GM06990 (cell line): Measurements from ENCODE around the gene LIN52.

Source experiments
- DNase-seq: peaks from one replicate; pipeline ENCODE4 v3.0.0-alpha.2; 2011; ENCODE audit not compliant: insufficient read length; ENCODE audit errors: extremely low read depth
- H3K27me3 ChIP-seq: replicated peaks from 2 replicates; pipeline ENCODE4 v1.6.0; 2011; ENCODE audit warnings: low read length; ENCODE audit not compliant: control insufficient read depth, insufficient read depth
- H3K36me3 ChIP-seq: 2 replicates; pipeline ENCODE4 v1.5.1; 2011; ENCODE audit warnings: low read length; ENCODE audit not compliant: control insufficient read depth, insufficient read depth
- H3K4me3 ChIP-seq: replicated peaks from 2 replicates; pipeline ENCODE4 v1.5.1; 2011; ENCODE audit warnings: low read depth, mild to moderate bottlenecking, control low read depth, low read length
- CTCF ChIP-seq: IDR thresholded peaks from 2 replicates; pipeline ENCODE4 v1.5.1; 2011; ENCODE audit warnings: low read length, control low read depth, mild to moderate bottlenecking, inconsistent platforms; ENCODE audit not compliant: insufficient read depth, poor library complexity, severe bottlenecking

Gene LIN52

GRCh38 chr14:74048281-74048680 lies 36.5 kb upstream of the LIN52 start:
- DNase-seq, result no peak
- no peaks in the 10 kb centered on the region for H3K27me3 ChIP-seq
- no peak overlapping the region for H3K4me3 ChIP-seq
- no peaks in the 10 kb centered on the region for H3K36me3 ChIP-seq
- no peak for TF ChIP-seq CTCF

DNA sequence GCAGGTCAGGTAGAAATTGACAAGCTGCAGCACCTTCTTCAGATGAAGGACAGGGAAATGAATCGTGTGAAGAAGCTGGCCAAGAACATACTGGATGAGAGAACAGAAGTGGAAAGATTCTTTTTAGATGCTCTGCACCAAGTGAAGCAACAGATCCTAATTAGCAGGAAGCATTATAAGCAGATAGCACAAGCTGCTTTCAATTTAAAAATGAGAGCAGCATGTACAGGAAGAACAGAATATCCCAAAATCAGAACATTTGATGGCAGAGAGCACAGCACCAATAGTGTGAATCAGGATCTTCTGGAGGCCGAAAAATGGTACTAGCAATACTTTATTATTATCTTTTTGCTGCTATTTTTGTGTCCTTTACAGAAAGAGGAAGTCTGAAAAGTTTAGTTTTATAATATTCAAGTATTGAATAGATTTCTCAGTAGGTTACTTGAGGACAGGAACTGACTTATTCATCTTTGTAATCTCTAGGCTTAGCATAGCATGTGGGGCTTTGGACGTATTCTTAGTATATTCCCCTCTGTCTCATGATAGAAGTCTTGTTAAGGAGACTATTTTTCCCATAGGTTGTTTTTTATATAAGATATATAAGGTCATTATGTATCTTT lies 34.8 kb upstream of the LIN52 start:
- no peak overlapping the region for H3K4me3 ChIP-seq
- H3K27me3 ChIP-seq, result no peaks in the 10 kb centered on the region
- H3K36me3 ChIP-seq, result no peaks in the 10 kb centered on the region
- DNase-seq, result peak; percentile 6
- no peak for TF ChIP-seq CTCF

DNA sequence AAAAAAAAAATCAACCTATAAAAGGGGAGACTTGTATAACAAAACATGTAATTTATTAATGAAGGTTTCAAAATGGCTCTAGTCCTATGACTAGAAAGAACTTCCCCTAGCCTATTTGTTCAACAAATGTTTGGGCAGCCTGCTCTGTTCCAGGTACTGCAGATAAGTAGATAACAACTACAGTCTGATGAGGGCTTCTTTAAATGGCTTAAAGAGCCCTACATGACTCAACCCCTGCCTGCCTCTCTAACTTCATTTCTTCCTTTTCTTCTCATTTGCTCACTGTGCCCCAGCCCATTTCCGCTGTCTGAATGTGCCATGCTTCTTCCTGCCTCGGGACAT lies 22.0 kb upstream of the LIN52 start:
- no peak overlapping the region for H3K4me3 ChIP-seq
- DNase-seq, result no peak
- H3K36me3 ChIP-seq, result peaks cover 2% of the 10 kb centered on the region
- no peak for TF ChIP-seq CTCF
- no peaks in the 10 kb centered on the region for H3K27me3 ChIP-seq

- no peak overlapping the region for H3K4me3 ChIP-seq
- peaks cover 2% of the 10 kb centered on the region for H3K36me3 ChIP-seq
- DNase-seq, result no peak
- TF ChIP-seq CTCF, result no peak
- H3K27me3 ChIP-seq, result no peaks in the 10 kb centered on the region
These were observed 20.3 kb upstream of the LIN52 start for GRCh38 chr14:74064426-74064825.

DNA sequence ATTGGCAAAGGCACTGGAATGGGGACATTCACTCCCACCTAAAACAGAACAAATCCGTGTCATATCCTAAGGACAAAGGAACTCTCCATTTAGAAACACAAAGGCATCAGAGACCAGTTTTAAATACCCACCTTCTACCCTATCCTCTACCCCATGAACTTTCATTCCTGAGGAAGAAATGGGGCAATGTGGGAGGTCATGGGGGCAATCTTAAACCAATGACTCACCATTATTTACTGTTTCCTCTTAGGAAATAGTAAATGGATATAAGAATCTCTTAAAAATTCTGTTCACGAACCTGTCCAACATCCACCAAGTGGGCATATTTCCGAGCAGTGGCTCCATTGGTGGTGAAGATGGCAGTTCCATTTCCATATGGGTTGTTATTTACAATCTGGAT lies 19.9 kb upstream of the LIN52 start:
- no peak for TF ChIP-seq CTCF
- no peak overlapping the region for H3K4me3 ChIP-seq
- DNase-seq, result no peak
- peaks cover 2% of the 10 kb centered on the region for H3K36me3 ChIP-seq
- no peaks in the 10 kb centered on the region for H3K27me3 ChIP-seq
